NCI-H146 treated with DMSO at 0.1 percent for 48 hours (cell line): ENCODE results near the gene GPER1.
"Not testable (repeated sequence)": the region's sequence is repeated elsewhere in the genome, so short reads cannot be mapped to it uniquely, and the experiment has no call there.

Source experiments
- DNase-seq: peaks from one replicate; lab custom pipeline; 2025; ENCODE audit not compliant: unreplicated experiment; lab: John Stamatoyannopoulos, UW

GPER1 gene

DNA sequence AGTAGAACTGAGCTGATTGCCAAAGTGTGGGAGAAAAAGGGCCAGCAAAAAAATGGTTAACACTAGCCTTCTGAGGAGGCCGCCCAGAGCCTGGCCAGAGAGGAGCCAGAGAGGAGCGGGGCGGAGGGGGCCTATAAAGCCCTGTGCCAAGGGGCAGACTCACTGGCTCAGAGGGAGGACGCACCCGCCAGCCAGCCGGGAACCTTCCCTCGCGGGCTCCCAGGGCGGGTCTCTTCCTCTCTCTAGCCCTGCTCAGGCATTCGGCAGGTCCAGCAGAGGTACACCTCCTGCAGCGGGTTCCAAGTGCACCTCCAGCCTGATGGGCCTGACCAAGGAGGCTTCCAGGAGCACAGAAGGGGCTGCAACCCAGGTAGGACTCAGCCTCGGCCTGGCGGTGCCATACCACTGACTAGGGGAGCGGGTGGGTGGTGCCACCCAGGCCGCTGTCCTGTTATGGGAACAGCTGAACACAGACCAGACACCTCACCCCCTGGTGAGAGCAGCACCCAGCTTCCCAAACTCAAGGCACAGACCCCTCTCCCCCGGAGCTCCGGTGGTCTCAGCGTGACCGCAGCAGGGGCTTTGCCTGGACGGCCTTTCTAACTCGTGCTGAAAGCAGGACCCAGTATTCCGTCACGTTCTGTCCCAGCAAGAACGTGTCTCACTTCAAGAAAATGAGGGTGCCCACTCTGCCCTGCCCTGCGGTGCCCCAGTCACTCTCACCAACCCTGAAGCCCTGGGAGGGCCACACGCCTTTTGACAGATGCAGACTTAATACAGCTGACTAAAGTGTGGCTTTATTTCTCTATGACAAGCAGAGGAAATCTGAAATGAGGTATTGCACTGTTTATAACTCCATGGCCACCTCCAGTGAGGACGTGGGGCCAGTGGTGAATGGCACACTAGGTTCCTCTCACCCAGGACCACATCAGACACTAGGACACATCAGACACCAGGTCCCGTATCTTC is at the start of gene GPER1:
Gene GPER1 (plus strand): TSS at position 162 of the 969 bp plus-strand sequence. CDS start 3,616 bp downstream, outside the sequence.
- DNase-seq = no peak

DNA sequence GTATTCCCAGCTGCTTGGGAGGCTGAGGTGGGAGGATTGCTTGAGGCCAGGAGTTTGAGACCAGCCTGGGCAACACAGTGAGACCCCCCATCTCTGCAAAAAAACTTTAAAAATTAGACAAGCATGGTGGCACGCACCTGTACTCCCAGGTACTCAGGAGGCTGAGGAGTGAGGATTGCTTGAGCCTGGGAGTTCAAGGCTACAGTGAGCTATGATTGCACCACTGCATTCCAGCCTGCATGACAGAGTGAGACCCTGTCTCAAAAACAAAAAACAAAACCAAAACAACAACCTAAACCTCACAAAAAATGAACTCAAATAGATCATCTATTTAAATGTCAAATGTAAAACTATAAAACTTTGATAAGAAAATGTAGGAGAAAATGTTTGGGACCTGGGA is 47.7 kb upstream of the GPER1 start:
- DNase-seq = not testable (repeated sequence)

DNA sequence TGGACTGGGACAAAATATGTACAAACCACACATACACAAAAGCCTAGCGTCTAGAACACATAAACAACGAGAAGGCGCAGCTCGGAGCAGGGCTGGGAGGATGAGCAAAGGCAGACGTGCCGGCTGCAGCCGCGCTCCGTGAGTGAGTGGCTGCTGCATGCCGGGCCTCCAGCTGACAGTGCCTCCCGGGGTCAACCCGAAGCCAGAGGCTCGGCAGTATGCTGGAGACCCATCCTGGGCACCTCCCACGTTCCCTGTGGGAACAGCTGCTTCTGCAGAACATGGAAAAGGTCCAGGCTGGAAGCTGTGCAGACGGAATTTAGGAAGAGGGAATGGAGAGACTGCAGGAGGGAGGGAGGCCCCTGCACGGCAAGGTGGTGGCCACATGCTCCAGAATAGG is 47.1 kb upstream of the GPER1 start:
- DNase-seq = no peak

DNA sequence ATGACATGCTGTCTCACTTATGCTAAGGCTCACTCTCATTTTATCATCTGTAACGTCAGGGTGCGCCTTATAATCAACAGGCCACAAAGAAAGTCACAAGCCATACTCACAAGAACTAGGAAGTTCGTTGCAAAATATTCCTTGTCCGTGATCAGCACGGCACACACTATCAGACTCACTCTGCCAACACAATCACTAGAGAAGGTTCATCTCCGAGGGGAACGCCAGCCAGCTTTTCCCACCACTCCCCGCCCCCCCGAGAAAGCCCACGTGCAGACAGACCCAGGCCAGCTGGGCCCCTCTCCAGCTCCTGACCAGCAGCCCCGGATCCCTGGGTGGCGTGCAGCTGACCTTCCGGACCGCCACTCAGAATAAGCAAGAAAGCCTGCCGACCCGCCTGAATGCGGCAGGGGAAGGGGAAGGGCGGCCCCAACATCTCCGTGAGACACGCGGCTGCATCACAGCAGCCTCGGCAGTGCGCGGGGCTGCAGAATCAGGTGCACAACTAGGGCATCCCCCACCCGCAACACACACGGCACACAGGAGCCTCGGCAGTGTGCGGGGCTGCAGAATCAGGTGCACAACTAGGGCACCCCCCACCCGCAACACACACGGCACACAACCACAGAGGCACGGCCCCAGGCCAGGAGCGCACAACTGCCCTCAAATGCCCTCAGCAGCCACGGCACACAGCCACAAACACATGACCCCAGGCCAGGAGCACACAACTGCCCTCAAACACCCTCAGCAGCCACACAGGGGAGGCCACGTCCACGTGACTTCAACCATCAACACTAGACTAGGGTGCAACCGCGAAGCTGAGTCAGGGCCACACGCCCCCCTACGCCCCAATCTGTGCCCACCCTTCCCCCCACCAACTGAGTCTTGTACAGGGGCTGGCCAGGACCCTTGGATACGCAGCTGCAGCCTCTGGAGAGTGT is 46.1 kb upstream of the GPER1 start:
- no peak for DNase-seq

DNA sequence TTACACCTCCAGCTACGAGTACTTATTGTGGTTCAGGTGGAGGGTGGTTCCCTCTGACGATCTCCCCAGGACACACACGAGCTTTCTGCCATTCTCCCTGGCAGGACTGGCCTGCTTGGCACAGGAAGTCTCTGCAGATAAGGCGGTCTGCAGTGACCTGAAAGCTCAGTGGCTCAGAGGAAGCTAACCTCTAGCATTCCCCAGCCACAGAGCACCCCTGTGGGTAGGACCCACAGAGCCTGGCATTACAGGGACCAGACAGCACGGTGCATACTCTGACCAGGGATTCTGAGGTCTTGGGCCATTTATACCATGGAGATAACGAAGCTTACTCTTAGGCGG is 45.5 kb upstream of the GPER1 start:
- DNase-seq = no peak

DNA sequence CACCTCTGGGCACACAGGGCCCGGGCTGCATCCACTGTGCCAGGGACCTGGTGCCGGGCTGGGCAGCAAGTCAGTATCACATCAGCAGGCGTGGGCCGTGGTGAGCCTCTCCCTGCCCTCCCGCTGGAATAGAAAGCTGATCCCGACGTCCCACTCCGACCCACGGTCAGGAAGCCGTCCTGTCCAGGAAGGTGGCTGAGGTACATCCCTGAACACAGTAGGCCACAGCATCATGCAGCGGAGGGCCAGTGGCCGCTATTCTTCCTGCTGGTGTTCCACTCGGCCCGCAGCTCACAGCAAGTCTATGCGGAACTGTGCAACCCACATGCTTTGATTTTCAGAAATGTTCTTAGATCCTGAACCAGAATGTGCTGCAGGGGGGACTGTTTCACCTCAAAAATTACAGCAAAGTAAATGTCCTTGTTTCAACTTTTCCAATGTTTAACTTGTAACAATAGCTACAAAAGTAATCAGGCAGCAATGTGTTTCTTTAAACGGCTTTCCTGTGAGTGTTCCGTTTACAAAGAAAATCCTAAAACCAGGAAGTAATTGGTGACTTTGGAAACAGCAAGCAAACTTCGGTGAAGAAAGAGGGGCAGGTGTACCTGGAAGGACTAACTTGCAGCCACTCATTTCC is 44.2 kb upstream of the GPER1 start:
- no peak for DNase-seq

DNA sequence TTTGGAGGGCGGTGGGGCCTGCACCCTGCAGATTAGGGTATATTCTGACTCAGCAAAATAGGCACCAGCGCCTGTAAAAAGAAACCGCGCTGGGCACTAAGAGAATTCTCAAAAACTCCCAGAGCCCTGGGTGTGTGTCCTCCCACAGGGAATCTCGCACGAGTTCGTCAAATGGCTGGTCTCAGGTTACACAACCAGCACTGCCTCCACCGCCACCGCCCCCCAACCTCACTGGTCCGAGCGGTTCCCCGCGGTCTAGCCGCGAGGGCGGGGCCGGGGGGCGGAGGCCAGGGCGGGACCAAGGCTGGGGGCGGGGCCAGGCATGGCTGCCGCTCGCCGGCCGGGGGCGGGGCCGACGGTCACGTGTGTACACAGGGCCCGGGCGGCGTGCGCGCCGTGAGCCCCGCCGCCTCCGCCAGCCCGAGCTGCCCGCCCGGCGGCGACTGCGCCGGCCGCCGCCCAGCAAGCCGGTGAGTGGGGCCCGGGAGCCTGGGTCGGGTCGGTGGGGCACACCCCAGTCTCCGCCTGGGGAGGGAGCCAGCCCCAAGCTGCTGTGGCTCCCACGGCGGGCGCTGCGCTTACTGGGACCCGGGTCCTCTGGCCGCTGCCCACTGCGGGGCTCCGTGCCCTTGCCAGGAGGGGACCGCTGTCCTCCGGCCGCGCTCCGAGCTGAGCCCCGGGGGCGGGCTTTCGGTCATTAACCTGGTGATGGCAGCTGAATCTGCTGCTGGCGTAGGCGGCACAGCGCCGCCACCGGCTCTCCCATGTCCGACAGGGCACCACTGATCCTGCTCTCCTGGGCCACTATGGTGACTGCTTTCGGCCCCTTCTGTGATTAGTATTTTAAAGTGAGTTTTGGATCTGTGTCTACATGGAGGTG is 43.5 kb upstream of the GPER1 start, which contains the start of gene GPR146:
Gene GPR146 (plus strand): TSS at position 358 of the 880 bp plus-strand sequence. CDS start 12,970 bp downstream, outside the sequence.
- peak; percentile 76 for DNase-seq

DNA sequence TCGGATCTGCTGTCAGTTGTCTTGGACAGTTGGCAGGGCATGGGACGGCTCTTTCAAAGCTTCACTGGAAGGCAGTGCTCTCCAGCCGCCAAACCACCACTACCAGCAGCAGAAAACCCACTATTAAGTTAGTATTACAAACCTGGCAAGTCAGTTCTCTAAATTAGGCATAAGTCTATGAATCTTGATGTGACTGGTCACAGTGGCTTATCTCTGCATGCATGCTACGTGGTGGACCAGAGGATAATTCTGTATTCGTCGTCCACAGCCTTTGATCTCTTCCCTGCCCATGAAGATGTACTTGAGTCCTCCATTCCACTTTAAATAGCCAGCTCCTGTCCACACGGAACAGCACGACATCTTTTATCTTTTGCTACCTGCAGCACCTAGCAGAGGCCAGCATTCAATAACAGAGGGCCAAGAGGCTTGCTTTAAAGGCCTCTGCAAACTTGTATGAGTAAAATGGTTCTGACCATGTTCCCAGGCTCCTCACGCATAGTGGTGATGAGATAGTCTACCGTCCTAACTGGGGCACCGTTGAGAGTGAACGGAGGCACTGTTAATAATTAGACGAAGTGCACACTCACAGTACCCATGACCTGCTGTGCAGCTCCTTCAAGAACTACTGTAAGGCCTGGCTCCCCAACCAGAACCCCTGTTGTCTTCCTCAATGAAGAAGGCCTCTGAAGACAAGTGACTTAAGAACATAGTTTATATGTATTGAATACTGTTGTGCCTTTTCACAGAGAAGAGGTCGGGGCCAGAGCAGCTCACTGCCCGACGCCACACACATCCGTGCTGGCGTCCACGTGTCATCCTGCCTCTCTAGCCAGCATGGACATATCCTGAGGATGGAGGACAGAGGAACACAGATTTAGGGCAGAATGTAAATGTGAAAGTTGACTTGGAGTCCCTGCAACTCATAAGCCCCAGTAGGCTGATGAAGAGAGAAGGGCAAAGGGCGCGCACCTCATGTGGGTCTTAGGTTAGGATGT is 42.5 kb upstream of the GPER1 start:
- no peak for DNase-seq

DNA sequence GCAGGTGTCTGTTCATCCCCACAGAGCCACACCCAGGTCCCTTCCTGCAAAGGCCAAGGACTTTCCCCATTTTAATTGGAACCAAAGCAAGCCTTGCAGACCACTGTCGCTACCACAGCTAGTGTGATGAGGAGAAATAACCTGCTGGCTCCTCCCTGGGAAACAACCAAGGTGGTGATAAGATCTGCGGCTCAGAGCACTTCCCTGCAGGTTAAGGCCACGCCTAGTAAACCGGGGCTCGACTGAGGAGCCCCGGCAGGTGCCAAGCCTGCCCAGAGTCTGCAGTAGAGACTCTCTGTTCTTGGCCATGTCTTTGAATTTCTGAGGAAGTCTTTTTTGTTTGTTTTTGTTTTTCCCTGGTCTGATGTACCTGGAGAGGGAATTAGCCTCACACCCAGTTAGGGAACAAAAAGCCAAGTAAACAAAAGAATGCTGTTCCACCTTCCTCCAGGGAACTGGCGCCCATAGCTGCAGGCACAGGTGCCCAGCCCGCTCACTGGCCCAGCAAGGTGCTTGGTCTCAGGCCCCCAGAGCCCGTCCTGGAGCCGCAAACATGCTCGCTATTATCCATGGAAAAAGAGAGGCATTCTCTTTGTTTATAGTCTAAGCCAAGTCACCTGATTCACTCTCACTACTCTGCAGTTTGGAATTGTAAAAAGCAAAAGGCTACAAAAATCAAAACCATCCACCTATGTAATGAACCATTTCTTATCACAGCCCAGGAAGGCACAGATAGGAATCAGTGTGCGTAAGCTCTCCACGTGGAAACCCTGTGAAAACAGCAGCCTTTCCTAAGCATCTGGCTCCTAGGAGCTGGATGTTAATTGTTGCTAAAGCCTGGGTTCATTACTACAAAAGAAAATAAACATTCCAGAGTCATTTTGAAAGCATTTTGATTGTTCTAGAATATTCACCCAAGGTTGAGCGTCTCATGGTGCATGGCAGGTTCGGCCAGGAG is 40.9 kb upstream of the GPER1 start:
- no peak for DNase-seq

DNA sequence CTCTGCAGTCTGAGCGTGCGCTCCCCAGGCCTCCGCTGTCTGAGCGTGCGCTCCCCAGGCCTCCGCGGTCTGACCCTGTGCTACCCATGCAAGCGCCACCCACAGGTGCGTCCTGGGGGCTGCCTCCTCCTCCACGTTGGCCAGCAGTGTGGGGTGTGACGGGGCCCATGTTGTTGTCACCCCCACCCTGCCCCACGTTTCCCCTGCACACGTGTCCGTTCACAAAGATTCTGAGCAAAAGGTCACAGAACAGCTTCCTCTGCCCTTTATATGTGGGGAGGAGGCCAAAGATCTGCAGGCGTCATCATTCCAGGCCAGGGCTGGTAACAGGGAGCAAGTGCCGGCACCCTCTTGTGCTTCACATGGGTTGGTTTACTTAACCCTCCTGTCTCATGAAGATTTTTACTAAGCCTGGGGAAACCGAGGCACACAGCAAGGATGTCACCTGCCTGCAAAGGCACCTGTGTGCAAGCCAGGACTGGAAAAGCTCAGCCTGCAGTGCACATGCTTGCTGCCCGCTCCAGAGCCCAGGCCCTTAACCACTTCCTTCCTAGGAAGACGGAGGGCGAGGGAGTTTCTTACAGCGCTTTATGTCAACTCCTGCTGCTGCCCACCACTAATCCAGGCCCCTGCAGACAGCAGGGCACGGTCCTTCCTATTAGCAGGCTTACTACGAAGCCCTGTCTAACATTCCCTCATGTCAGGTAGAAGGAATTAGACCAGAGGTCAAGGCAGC is 38.7 kb upstream of the GPER1 start:
- DNase-seq = no peak

DNA sequence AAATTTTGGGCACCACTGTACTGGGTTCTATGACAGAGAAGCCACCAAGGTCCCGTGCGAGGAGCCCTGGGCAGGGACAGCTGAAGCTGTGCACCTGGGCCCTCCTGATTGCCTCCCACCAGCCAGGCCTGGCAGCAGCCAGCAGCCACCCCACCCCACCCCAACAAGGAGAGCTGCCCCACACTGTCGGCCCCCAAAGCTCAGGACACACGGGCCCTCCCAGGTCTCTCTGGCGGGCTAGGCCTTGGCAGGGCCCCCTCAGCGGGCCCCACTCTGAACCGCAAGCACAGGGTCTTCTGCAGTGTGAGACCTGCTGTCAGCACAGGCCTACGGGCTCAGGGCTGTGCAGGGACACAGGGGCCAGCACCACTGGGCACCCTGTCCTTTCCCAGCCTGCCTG is 38.1 kb upstream of the GPER1 start:
- no peak for DNase-seq

DNA sequence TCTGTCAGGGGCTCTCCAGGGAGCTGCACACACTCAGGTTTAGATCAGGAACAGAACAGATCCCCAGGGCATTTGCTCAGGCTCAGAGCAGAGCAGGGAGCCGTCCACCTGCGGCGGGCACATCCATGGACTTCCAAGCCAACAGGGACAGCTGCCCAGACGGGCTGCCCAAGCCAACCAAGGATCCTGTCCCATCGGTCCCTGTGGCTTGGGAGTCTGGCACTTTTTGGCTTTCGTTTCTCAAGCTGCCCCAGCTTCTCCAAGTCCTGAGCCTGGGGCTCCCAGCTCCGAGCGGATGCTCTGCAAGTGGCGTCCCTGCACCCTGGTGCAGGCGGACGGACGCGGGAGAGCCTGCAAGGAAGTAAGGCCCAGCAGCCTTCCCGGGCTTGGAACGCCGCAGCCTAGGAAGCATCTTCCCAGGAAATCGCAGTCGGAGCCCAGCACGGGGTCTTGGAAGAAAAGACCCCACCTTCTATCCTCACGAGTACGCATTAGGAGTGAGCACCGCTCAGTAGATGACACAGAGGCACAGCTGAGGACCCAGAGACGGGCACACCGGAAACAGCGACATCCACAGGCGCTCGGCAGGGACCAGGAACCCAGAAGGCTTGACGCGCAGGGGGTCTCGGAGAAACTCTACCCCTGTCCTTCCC is 37.5 kb upstream of the GPER1 start:
- no peak for DNase-seq

DNA sequence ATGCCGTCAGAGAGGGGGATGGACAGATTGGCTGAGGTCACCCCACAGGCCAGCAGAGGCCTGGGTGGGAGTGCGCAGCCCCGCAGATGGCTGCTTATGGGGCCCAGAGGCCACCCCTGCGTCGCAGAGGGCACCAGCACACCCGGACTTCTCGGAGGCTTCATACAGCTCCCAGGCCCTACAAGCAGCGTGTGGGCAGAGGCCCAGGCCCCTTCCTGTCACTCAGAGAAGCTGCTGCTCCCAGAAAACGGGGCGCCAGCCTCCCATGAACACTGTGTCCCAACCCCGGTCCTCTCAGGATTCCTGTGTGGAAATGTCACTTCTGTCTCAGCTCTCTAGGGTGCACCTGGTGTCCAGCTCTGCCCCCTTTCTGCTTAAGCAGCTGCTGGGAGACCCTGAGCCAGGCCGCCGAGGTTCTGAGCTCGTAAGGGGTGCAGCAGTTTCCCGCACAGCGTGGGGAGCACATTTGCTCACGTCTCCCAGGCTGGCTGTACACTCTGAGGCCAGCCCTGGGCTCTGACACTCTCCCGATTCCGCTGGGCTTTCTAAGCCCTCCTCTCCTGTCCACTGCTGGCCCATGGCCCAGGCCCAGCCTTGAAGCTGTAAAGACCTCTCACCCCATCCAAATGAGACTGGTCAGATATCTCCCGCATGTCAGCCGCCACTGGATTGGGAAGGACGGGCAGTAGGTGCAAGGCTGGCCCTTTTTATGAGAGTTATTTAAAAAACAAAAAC is 36.8 kb upstream of the GPER1 start:
- DNase-seq = no peak

DNA sequence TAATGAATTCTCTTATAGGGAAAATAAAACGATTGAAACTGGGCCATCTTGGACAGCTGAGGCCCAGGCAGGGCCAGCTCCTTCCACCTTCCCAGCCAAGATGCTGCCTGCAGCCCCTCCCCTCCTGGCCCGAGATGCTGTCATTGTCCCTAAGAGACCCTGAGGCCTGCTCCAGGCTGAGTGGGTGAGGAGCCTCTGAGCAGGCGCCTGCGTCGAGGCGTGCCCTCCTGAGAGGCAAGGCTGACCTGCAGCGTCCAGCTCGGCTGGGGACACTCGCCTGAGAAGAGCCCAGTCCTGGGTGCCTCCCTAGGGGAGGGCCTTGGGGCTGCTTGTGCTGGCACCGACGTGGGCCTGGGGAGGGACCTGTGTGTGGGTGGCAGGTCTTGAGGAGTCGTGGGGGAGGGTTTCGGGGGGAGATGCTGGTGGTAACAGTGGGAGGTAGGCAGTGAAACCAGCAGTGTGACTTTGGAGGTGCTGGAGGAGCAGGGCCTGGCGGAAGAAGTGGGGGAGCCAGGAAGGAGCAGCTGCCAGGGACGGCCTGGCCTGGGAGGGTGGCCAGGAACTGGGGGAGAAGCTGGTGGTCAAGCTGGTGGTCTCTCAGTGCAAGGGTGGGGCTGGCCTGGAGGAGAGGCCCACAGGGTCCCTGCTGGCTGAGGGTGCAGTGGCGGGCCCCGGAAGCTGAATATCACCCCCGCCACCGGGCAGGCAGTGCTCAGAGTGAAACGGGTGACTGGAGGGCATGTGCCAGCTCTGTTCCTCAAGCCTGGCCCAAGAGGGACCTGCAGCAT is 35.7 kb upstream of the GPER1 start:
- DNase-seq = no peak

DNA sequence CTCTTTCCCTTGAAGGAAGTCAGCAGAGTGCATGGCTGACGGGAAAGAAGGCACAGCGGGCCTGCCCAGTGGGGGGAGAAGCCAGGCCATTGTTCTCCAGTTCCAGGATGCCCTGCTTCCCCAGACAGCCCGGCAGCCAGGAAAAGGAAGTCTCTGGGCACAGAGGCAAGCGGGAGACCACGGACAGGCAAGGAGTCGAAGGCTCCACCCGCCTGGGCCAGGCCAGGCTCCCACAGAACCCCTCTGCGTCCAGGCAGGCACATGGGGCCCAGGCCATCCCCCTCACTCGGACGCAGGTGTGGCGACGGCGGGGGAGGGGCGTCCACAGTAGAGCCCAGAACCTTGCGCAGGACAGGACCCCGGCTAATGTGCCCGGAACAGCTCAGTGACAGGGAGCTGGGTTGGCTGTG is 34.9 kb upstream of the GPER1 start:
- no peak for DNase-seq
